Thyroid gland (tissue), 4 donors: ENCODE results near the gene MOB1B. TPM values are rescaled to one million over a fixed set of nuclear protein-coding genes. Genes with fewer than 3 reads are reported as not detected.

Experiments used
- DNase-seq, 2 donors: peaks; one replicate each; pipeline ENCODE4 v3.0.0-alpha.2; 2019
- H3K27ac ChIP-seq, 3 donors: fragments of 200-600 bp; sonication (generic); 1 replicate in 2 of 3; 2 replicates in 1 of 3; pipeline ENCODE4 v1.5.1; 2016 to 2019; ENCODE audit warnings: mild to moderate bottlenecking in 1 of 3, moderate library complexity in 1 of 3
- H3K27me3 ChIP-seq: fragments of 200-600 bp; sonication (generic); one replicate; pipeline ENCODE4 v1.5.1; 2019
- H3K36me3 ChIP-seq, 2 donors: fragments of 200-600 bp; sonication (generic); one replicate each; pipeline ENCODE4 v1.5.1; 2016 to 2019
- H3K4me1 ChIP-seq, 2 donors: fragments of 200-600 bp; sonication (generic); one replicate each; pipeline ENCODE4 v1.5.1; 2017 to 2019
- H3K4me3 ChIP-seq, 3 donors: fragments of 200-600 bp; sonication (generic); replicated peaks in 1 of 3; 1 replicate in 2 of 3; 2 replicates in 1 of 3; pipeline ENCODE4 v1.5.1; 2016; ENCODE audit warnings: mild to moderate bottlenecking in 1 of 3
- H3K9me3 ChIP-seq: fragments of 200-600 bp; sonication (generic); one replicate; pipeline ENCODE4 v1.5.1; 2017
- CTCF ChIP-seq, 6 experiments: fragments of 200-600 bp in 3 of 6; fragments of 450-650 bp in 3 of 6; sonication (generic) in 3 of 6; IDR thresholded peaks; one replicate each; pipeline ENCODE4 v1.5.1; 2016 to 2019; ENCODE audit warnings: antibody characterized with exemption in 6 of 6, mild to moderate bottlenecking in 2 of 6, inconsistent platforms in 1 of 6, moderate library complexity in 1 of 6
- POLR2A ChIP-seq, 2 donors: fragments of 450-650 bp; IDR thresholded peaks; one replicate each; pipeline ENCODE4 v1.6.1; 2017; ENCODE audit warnings: antibody characterized with exemption in 2 of 2, mild to moderate bottlenecking in 2 of 2, moderate library complexity in 1 of 2
- WGBS, 2 donors: methylation state at CpG; one replicate each; pipeline ENCODE4 v1.1.5; 2017; 5-methylcytosine and 5-hydroxymethylcytosine counted together
- intact Hi-C: fragments of 100-400 bp; cut with DNase I; formaldehyde crosslinking; loops from one replicate; pipeline ENCODE4 v1.15.1; 2023
- total RNA-seq, 4 donors: library from RNA; depleted of rRNA; stranded (reverse); fragments of >200 nt; gene quantifications; one replicate each; pipeline ENCODE4 v1.2.3, GENCODE V29; 2016

MOB1B gene
- total RNA-seq, 4 donors from 2014 or later: 24.1 to 33.9 (median 29.6) TPM

DNA sequence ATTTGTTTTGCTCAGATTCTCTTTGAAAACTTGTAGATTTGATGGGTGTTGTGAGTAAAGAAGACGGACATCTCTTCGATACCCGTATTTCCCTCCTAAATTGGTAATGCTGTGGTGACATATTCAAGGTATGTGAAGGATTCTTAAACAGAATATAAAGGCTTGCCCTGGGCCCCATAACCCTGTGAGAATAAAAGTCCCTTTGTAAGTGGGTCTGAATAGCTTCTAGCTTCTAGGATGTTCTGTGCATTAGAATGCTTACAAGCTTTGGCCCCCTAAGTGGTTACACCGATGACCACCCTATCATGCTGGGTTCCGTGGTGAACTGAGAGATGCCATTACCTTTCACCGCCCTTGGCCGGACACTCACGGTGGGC is 574 bp upstream of the MOB1B start:
- intact Hi-C loops: no loop called here
- Histone ChIP-seq H3K27me3 (no peaks in the 10 kb centered on the region), H3K36me3 (no peaks in the 10 kb centered on the region), H3K4me3 (peak overlapping the region; percentile 68 to 74 (median 70)), H3K4me1 (peaks cover 0 to 4% of the 10 kb centered on the region in 2 donors), H3K9me3 (no peaks in the 10 kb centered on the region), H3K27ac (peak overlapping the region; percentile 46 to 88 (median 81))
- 34 to 58% methylated on average over 4 to 6 of the region's 8 CpGs for WGBS, 2 donors
- DNase-seq: no peak
- TF ChIP-seq CTCF (IDR thresholded peaks at IDR 0.05) (no peak), POLR2A (IDR thresholded peaks at IDR 0.05) (no peak)

GRCh38 chr4:70902577-70903290 is 565 bp downstream of the MOB1B start:
- Histone ChIP-seq H3K27me3 (no peaks in the 10 kb centered on the region), H3K9me3 (no peaks in the 10 kb centered on the region), H3K36me3 (no peaks in the 10 kb centered on the region), H3K27ac (peak overlapping the region; percentile 46 to 88 (median 81)), H3K4me3 (peak overlapping the region; percentile 68 to 74 (median 70)), H3K4me1 (peaks cover 0 to 4% of the 10 kb centered on the region in 2 donors)
- peak; percentile 44 to 46 for DNase-seq
- intact Hi-C loops: no loop called here
- 1% methylated on average over 32 to 34 of the region's 48 CpGs for WGBS, 2 donors
- TF ChIP-seq CTCF (IDR thresholded peaks at IDR 0.05) (no peak), POLR2A (IDR thresholded peaks at IDR 0.05) (no peak)

GRCh38 chr4:70903291-70903603 is 1.1 kb downstream of the MOB1B start:
- Histone ChIP-seq H3K27me3 (no peaks in the 10 kb centered on the region), H3K9me3 (no peaks in the 10 kb centered on the region), H3K27ac (peak overlapping the region in 2 of 3 donors; percentile 81 to 88), H3K4me1 (peaks cover 0 to 4% of the 10 kb centered on the region in 2 donors), H3K36me3 (no peaks in the 10 kb centered on the region), H3K4me3 (peak overlapping the region in 2 of 3 donors; percentile 68 to 74)
- peak; percentile 32 to 39 for DNase-seq
- WGBS, 2 donors: 2 to 3% methylated on average over 5 of the region's 5 CpGs
- intact Hi-C loops: no loop called here
- TF ChIP-seq CTCF (IDR thresholded peaks at IDR 0.05) (no peak), POLR2A (IDR thresholded peaks at IDR 0.05) (no peak)

DNA sequence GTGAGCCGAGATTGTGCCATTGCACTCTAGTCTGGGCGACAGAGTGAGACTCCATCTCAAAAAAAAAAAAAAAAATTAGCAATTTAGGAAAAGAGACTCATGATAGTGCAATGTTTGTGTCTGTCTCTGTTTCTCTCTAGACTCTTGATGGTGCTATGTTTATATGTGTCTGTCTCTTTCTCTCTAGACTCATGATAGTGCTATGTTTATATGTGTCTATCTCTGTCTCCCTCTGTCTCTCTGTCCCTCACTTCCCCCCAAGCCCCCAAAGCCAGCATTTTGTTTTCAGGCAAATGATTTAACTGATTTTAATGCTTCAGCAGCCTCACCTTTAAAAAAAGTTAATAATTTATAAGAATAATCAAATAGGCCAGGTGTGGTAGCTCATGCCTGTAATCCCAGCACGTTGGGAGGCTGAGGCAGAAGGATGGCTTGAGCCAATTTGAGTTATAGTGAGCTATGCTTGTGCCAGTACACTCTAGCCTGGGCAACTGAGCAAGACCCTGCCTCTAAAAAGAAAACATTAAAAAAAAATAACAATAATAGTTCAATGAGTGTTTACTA is 6.9 kb downstream of the MOB1B start:
- H3K9me3 ChIP-seq: no peaks in the 10 kb centered on the region
- WGBS, 2 donors: 92 to 97% methylated on average over 3 of the region's 3 CpGs
- H3K4me3 ChIP-seq: no peak overlapping the region
- intact Hi-C loops: no loop called here
- H3K4me1 ChIP-seq: peaks cover 0 to 1% of the 10 kb centered on the region in 2 donors
- no peak for DNase-seq
- TF ChIP-seq POLR2A (IDR thresholded peaks at IDR 0.05) (no peak), CTCF (IDR thresholded peaks at IDR 0.05) (no peak)
- no peak overlapping the region for H3K27ac ChIP-seq
- H3K27me3 ChIP-seq: no peaks in the 10 kb centered on the region
- no peaks in the 10 kb centered on the region for H3K36me3 ChIP-seq

DNA sequence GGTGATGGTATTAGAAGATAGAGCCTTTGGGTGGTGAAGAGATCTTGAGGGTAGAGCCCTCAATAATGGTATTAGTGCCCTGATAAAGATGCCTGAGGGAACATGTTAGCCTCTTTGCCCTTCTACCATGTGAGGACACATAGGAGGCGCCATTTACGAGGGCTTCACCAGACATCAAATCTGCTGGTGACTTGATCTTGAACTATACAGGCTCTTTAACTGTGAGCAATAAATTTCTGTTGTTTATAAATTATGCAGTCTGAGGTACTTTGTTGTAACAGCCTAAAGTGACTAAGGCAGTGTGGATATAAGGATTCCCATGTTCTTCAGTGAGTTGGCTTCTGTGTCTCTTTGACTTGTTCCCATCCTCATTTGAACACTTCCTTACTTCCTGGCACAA is 11.8 kb downstream of the MOB1B start:
- H3K9me3 ChIP-seq: no peaks in the 10 kb centered on the region
- intact Hi-C loops: no loop called here
- no peaks in the 10 kb centered on the region for H3K36me3 ChIP-seq
- no peak for TF ChIP-seq POLR2A (IDR thresholded peaks at IDR 0.05)
- no peak for TF ChIP-seq CTCF (IDR thresholded peaks at IDR 0.05)
- no peak overlapping the region for H3K4me3 ChIP-seq
- no peak for DNase-seq
- 92 to 97% methylated on average over 2 of the region's 2 CpGs for WGBS, 2 donors
- no peaks in the 10 kb centered on the region for H3K27me3 ChIP-seq
- no peak overlapping the region for H3K27ac ChIP-seq
- H3K4me1 ChIP-seq: peaks cover 4 to 6% of the 10 kb centered on the region in 2 donors
